Gastroesophageal sphincter (tissue), 3 donors: ENCODE measurements around the gene ENG.

Experiments used
- CTCF ChIP-seq, 4 experiments: fragments of 200-600 bp in 2 of 4; fragments of 450-650 bp in 2 of 4; sonication (generic) in 1 of 4; IDR thresholded peaks; one replicate each; pipeline ENCODE4 v1.5.1; 2017 to 2019; ENCODE audit warnings: antibody characterized with exemption in 4 of 4, mild to moderate bottlenecking in 2 of 4, moderate library complexity in 2 of 4
- EP300 ChIP-seq: sonication (generic); formaldehyde crosslinking; IDR thresholded peaks from one replicate; pipeline ENCODE4 v1.6.1; 2017; ENCODE audit warnings: antibody characterized with exemption, mild to moderate bottlenecking
- POLR2A ChIP-seq, 2 donors: fragments of 450-650 bp; IDR thresholded peaks; one replicate each; pipeline ENCODE4 v1.6.1; 2017; ENCODE audit warnings: antibody characterized with exemption in 2 of 2, mild to moderate bottlenecking in 2 of 2, moderate library complexity in 1 of 2

- TF ChIP-seq CTCF (IDR thresholded peaks at IDR 0.05): no peak
- TF ChIP-seq POLR2A (IDR thresholded peaks at IDR 0.05): no peak
- TF ChIP-seq EP300: no peak
Measured at GRCh38 chr9:127856094-127856728, 1.8 kb upstream of the ENG start.
